Right lobe of liver (tissue), 4 donors: Measurements from ENCODE around the gene KAT2A.

ENCODE experiments used
- POLR2A ChIP-seq: fragments of 450-650 bp; IDR thresholded peaks from one replicate; pipeline ENCODE4 v1.6.1; 2017; ENCODE audit warnings: antibody characterized with exemption, mild to moderate bottlenecking
- TF ChIP-seq, protein P1 (sequence below), 4 donors: fragments of 200-600 bp in 3 of 4; fragments of 450-650 bp in 1 of 4; IDR thresholded peaks; one replicate each; pipeline versions ENCODE4 v1.5.1 to v1.8.0; 2016 to 2022; ENCODE audit warnings: antibody characterized with exemption in 4 of 4, mild to moderate bottlenecking in 2 of 4
- donor health status: DM: no; HTN: no; CAD: no.
- donor health status: DM: no; HTN: no; CAD: no.
- donor health status: DM: no; HTN: yes; CAD: no.

DNA sequence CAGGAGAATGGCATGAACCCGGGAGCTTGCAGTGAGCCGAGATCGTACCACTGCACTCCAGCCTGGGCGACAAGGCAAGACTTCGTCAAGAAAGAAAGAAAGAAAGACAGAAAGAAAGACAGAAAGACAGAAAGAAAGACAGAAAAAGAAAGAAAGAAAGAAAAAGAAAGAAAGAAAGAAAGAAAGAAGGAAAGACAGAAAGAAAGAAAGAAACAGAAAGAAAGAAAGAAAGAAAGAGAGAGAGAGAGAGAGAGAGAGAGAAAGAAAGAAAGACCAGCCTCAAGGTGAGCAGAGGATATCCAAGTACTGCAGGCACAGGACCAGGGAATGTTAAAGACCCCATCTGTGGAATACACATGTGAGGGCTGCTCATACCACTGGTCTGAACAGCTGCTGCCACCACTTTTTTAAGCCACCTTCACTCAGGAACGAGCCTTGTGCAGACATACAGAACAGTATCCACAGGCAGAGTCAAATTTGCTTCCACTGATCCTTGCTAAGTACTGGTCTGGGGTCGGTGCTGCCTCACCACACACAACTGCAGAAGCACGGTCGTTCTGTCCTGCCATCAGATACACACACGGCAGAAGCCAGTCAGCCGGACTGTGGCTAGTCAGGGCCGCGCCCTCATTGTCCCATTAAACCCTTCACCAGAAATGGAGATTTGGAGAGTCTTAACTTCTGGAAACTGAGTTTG is 25.9 kb upstream of the KAT2A start:
- TF ChIP-seq, protein P1, sequence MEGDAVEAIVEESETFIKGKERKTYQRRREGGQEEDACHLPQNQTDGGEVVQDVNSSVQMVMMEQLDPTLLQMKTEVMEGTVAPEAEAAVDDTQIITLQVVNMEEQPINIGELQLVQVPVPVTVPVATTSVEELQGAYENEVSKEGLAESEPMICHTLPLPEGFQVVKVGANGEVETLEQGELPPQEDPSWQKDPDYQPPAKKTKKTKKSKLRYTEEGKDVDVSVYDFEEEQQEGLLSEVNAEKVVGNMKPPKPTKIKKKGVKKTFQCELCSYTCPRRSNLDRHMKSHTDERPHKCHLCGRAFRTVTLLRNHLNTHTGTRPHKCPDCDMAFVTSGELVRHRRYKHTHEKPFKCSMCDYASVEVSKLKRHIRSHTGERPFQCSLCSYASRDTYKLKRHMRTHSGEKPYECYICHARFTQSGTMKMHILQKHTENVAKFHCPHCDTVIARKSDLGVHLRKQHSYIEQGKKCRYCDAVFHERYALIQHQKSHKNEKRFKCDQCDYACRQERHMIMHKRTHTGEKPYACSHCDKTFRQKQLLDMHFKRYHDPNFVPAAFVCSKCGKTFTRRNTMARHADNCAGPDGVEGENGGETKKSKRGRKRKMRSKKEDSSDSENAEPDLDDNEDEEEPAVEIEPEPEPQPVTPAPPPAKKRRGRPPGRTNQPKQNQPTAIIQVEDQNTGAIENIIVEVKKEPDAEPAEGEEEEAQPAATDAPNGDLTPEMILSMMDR (IDR thresholded peaks at IDR 0.05), result no peak
- no peak for TF ChIP-seq POLR2A
